ENCODE results near the gene ATP5PD.
"Not testable (repeated sequence)": the region's sequence is repeated elsewhere in the genome, so short reads cannot be mapped to it uniquely, and the experiment has no call there.

The ATP5PD gene

DNA sequence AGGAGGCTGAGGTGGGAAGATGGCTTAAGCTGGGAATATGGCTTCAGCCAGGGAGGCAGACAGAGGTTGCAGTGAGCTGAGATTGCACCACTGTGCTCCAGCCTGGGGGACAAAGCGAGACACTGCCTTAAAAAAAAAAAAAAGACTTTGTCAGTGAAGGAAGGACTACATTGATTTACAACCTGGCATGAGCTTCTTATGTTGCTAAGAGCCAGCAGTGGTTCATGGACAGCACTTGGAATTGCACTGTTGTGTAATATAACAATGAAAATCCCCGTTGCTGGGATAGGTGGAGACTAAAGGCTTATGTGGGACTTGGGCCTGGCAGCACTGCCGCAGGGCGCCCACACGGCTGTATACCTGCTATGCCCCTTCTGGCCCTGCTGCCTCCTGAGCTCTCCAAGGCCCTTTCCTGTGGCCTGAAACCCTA is 26.9 kb upstream of the ATP5PD start:
- Histone ChIP-seq H2BK120ac (ENCODE audit: insufficient read depth, low read length, poor library complexity) (no peak overlapping the region), H3K27me3 (ENCODE audit: insufficient read depth, low read length) (no peaks in the 10 kb centered on the region), H3K27ac (ENCODE audit: low read depth, low read length) (no peak overlapping the region), H3K23ac (ENCODE audit: low read length) (no peak overlapping the region), H2BK12ac (ENCODE audit: low read length) (no peak overlapping the region), H4K8ac (ENCODE audit: low read depth, low read length) (no peak overlapping the region), H3K4me2 (ENCODE audit: low read length) (no peak overlapping the region), H3K18ac (ENCODE audit: low read length) (no peak overlapping the region), H3K79me2 (ENCODE audit: control insufficient read depth, insufficient read depth, low read length, poor library complexity) (peaks cover 2% of the 10 kb centered on the region), H2BK5ac (ENCODE audit: low read depth, low read length, poor library complexity) (no peak overlapping the region), H3K9ac (ENCODE audit: low read length) (no peak overlapping the region), H3K36me3 (ENCODE audit: control insufficient read depth in 1 of 2, insufficient read depth in 2 of 2, low read length in 2 of 2) (no peaks in the 10 kb centered on the region), H3K79me1 (ENCODE audit: low read length) (peaks cover 13% of the 10 kb centered on the region), H3K4ac (ENCODE audit: low read depth, low read length) (no peak overlapping the region), H4K91ac (ENCODE audit: low read depth, low read length) (no peak overlapping the region), H2AFZ (ENCODE audit: insufficient read depth, low read length, poor library complexity) (no peak overlapping the region), H3K14ac (ENCODE audit: low read length) (no peak overlapping the region), H2AK5ac (ENCODE audit: low read length) (no peak overlapping the region), H3K4me1 (ENCODE audit: control insufficient read depth in 1 of 2, insufficient read depth in 2 of 2, low read length in 2 of 2) (peaks cover 16 to 19% of the 10 kb centered on the region in 2 experiments), H3K4me3 (ENCODE audit: low read depth, low read length) (no peak overlapping the region), H4K12ac (ENCODE audit: low read depth, low read length) (no peak overlapping the region), H3K9me3 (ENCODE audit: insufficient read depth, low read depth, low read length) (no peaks in the 10 kb centered on the region)
- no peak for DNase-seq
- WGBS (ENCODE audit: extremely low coverage, insufficient coverage, insufficient read length) = no CpG with 5 or more reads among the region's 5 CpGs

DNA sequence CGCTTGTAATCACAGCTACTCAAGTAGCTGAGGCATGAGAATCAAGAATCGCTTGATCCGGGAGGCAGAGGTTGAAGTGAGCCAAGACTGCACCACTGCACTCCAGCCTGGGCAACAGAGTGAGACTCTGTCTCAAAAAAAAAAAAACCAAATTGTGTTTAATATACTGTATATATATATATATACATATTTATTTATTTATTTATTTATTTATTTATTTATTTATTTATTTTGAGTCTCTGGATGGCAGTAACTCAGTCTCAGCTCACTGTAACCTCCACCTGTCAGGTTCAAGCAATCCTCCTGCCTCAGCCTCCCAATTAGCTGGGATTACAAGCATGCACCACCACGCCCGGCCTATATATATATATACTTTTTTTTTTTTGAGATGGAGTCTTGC is 26.1 kb upstream of the ATP5PD start:
- H3K79me2 ChIP-seq (ENCODE audit: control insufficient read depth, insufficient read depth, low read length, poor library complexity); H4K91ac ChIP-seq (ENCODE audit: low read depth, low read length); H3K4me2 ChIP-seq (ENCODE audit: low read length); H2BK120ac ChIP-seq (ENCODE audit: insufficient read depth, low read length, poor library complexity); H3K9ac ChIP-seq (ENCODE audit: low read length); H2AK5ac ChIP-seq (ENCODE audit: low read length); DNase-seq; H3K18ac ChIP-seq (ENCODE audit: low read length); H3K79me1 ChIP-seq (ENCODE audit: low read length); H3K14ac ChIP-seq (ENCODE audit: low read length); H3K23ac ChIP-seq (ENCODE audit: low read length); H3K4ac ChIP-seq (ENCODE audit: low read depth, low read length); H3K9me3 ChIP-seq (ENCODE audit: insufficient read depth, low read depth, low read length); H3K27ac ChIP-seq (ENCODE audit: low read depth, low read length); H3K36me3 ChIP-seq (ENCODE audit: control insufficient read depth in 1 of 2, insufficient read depth in 2 of 2, low read length in 2 of 2); H2AFZ ChIP-seq (ENCODE audit: insufficient read depth, low read length, poor library complexity); H3K27me3 ChIP-seq (ENCODE audit: insufficient read depth, low read length); H2BK12ac ChIP-seq (ENCODE audit: low read length); H3K4me3 ChIP-seq (ENCODE audit: low read depth, low read length); H4K12ac ChIP-seq (ENCODE audit: low read depth, low read length); H4K8ac ChIP-seq (ENCODE audit: low read depth, low read length); H2BK5ac ChIP-seq (ENCODE audit: low read depth, low read length, poor library complexity): not testable (repeated sequence)
- WGBS (ENCODE audit: extremely low coverage, insufficient coverage, insufficient read length) = no CpG with 5 or more reads among the region's 5 CpGs
- H3K4me1 ChIP-seq (ENCODE audit: control insufficient read depth in 1 of 2, insufficient read depth in 2 of 2, low read length in 2 of 2) = peaks cover 9 to 11% of the 10 kb centered on the region in 2 experiments

DNA sequence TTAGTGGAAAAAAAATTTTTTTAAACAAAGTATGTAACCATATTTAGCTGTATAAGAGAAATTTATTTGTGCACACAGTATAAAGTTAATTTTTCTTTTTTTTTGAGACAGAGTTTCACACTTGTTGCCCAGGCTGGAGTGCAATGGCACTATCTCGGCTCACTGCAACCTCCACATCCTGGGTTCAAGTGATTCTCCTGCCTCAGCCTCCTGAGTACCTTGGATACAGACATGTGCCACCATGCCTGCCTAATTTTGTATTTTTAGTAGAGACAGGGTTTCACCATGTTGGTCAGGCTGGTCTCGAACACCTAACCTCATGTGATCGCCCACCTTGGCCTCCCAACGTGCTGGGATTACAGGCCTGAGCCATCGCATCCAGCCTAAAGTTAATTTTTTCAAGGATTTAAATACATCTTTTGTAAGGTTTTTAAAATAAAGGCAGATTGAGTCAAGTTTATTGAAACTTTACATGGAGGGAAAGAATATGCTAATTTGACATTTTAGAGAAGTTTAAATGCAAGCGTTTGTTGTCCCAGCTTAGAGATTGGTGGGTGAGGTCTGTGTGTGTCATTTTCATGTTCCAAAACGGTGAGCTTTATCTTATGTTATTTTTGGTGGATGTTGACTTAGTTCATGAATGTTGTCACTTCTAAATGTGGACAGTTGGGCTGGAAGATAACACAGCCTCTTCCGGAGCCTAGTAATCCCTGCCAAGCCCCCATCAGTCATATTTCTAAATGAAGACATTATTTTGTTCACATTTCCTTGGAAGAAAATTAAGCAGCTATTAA is 24.9 kb upstream of the ATP5PD start:
- not testable (repeated sequence) for H3K14ac ChIP-seq (ENCODE audit: low read length); H4K91ac ChIP-seq (ENCODE audit: low read depth, low read length); H3K79me2 ChIP-seq (ENCODE audit: control insufficient read depth, insufficient read depth, low read length, poor library complexity); H3K23ac ChIP-seq (ENCODE audit: low read length); H3K18ac ChIP-seq (ENCODE audit: low read length); H3K4me3 ChIP-seq (ENCODE audit: low read depth, low read length); H2BK120ac ChIP-seq (ENCODE audit: insufficient read depth, low read length, poor library complexity); H2BK12ac ChIP-seq (ENCODE audit: low read length); H2AFZ ChIP-seq (ENCODE audit: insufficient read depth, low read length, poor library complexity); DNase-seq; H4K12ac ChIP-seq (ENCODE audit: low read depth, low read length); H3K9me3 ChIP-seq (ENCODE audit: insufficient read depth, low read depth, low read length); H3K36me3 ChIP-seq (ENCODE audit: control insufficient read depth in 1 of 2, insufficient read depth in 2 of 2, low read length in 2 of 2); H2BK5ac ChIP-seq (ENCODE audit: low read depth, low read length, poor library complexity); H3K4ac ChIP-seq (ENCODE audit: low read depth, low read length); H3K27ac ChIP-seq (ENCODE audit: low read depth, low read length); H4K8ac ChIP-seq (ENCODE audit: low read depth, low read length); H3K4me2 ChIP-seq (ENCODE audit: low read length); H2AK5ac ChIP-seq (ENCODE audit: low read length); H3K79me1 ChIP-seq (ENCODE audit: low read length); H3K27me3 ChIP-seq (ENCODE audit: insufficient read depth, low read length); H3K4me1 ChIP-seq (ENCODE audit: control insufficient read depth in 1 of 2, insufficient read depth in 2 of 2, low read length in 2 of 2); H3K9ac ChIP-seq (ENCODE audit: low read length)
- no CpG with 5 or more reads among the region's 8 CpGs for WGBS (ENCODE audit: extremely low coverage, insufficient coverage, insufficient read length)

DNA sequence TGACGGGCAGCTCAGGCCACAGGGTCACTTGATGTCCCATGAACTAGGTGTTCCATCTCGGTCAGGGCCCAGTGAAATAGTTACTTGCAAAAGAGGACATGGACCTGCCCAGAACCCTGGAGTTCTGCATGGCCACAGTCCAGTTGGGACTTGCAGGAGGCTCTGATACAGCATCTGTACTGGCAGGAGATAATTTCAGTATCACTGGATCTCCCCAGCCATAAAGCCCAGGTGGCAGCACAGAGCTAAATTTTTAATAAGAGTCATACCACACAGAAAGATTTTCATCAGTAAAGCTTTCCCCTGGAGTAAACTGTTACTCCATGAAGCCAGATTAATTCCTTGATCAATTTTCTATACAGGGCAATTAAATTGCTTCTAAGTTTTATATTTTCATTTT is 23.0 kb upstream of the ATP5PD start:
- H3K9me3 ChIP-seq (ENCODE audit: insufficient read depth, low read depth, low read length) = no peaks in the 10 kb centered on the region
- DNase-seq = no peak
- no peak overlapping the region for H2BK5ac ChIP-seq (ENCODE audit: low read depth, low read length, poor library complexity)
- no peak overlapping the region for H4K12ac ChIP-seq (ENCODE audit: low read depth, low read length)
- H3K27me3 ChIP-seq (ENCODE audit: insufficient read depth, low read length) = no peaks in the 10 kb centered on the region
- H3K4ac ChIP-seq (ENCODE audit: low read depth, low read length) = no peak overlapping the region
- H3K4me1 ChIP-seq (ENCODE audit: control insufficient read depth in 1 of 2, insufficient read depth in 2 of 2, low read length in 2 of 2) = no peaks in the 10 kb centered on the region
- H2BK120ac ChIP-seq (ENCODE audit: insufficient read depth, low read length, poor library complexity) = no peak overlapping the region
- H3K4me2 ChIP-seq (ENCODE audit: low read length) = no peak overlapping the region
- H3K79me2 ChIP-seq (ENCODE audit: control insufficient read depth, insufficient read depth, low read length, poor library complexity) = no peaks in the 10 kb centered on the region
- H4K91ac ChIP-seq (ENCODE audit: low read depth, low read length) = no peak overlapping the region
- no peak overlapping the region for H2AFZ ChIP-seq (ENCODE audit: insufficient read depth, low read length, poor library complexity)
- H3K27ac ChIP-seq (ENCODE audit: low read depth, low read length) = no peak overlapping the region
- H3K79me1 ChIP-seq (ENCODE audit: low read length) = no peaks in the 10 kb centered on the region
- no CpG with 5 or more reads among the region's 2 CpGs for WGBS (ENCODE audit: extremely low coverage, insufficient coverage, insufficient read length)
- H3K9ac ChIP-seq (ENCODE audit: low read length) = no peak overlapping the region
- no peak overlapping the region for H3K4me3 ChIP-seq (ENCODE audit: low read depth, low read length)
- no peak overlapping the region for H4K8ac ChIP-seq (ENCODE audit: low read depth, low read length)
- H3K36me3 ChIP-seq (ENCODE audit: control insufficient read depth in 1 of 2, insufficient read depth in 2 of 2, low read length in 2 of 2) = peaks cover 2 to 7% of the 10 kb centered on the region in 2 experiments
- H3K23ac ChIP-seq (ENCODE audit: low read length) = no peak overlapping the region
- no peak overlapping the region for H3K14ac ChIP-seq (ENCODE audit: low read length)
- no peak overlapping the region for H3K18ac ChIP-seq (ENCODE audit: low read length)
- H2BK12ac ChIP-seq (ENCODE audit: low read length) = no peak overlapping the region
- H2AK5ac ChIP-seq (ENCODE audit: low read length) = no peak overlapping the region
